Measurements from ENCODE around the gene RARA.

GRCh38 chr17:40321524-40321929 lies 12.5 kb downstream of the RARA start:
- TF ChIP-seq, protein P1, sequence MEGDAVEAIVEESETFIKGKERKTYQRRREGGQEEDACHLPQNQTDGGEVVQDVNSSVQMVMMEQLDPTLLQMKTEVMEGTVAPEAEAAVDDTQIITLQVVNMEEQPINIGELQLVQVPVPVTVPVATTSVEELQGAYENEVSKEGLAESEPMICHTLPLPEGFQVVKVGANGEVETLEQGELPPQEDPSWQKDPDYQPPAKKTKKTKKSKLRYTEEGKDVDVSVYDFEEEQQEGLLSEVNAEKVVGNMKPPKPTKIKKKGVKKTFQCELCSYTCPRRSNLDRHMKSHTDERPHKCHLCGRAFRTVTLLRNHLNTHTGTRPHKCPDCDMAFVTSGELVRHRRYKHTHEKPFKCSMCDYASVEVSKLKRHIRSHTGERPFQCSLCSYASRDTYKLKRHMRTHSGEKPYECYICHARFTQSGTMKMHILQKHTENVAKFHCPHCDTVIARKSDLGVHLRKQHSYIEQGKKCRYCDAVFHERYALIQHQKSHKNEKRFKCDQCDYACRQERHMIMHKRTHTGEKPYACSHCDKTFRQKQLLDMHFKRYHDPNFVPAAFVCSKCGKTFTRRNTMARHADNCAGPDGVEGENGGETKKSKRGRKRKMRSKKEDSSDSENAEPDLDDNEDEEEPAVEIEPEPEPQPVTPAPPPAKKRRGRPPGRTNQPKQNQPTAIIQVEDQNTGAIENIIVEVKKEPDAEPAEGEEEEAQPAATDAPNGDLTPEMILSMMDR (conservative IDR thresholded peaks at IDR 0.05; ENCODE audit: low read depth in 2 of 2), result no peak
- TF ChIP-seq EZH2 (IDR thresholded peaks at IDR 0.05; ENCODE audit: low read depth, unreplicated experiment) (no peak), EZH2phosphoT487 (IDR thresholded peaks at IDR 0.05; ENCODE audit: unreplicated experiment) (no peak), ZNF114 (CRISPR knock-in tag; IDR thresholded peaks at IDR 0.05) (no peak), JUNB (IDR thresholded peaks at IDR 0.05; ENCODE audit: unreplicated experiment) (no peak), POLR2AphosphoS5 (IDR thresholded peaks at IDR 0.05; ENCODE audit: low read depth) (no peak), CREB1 (CRISPR knock-in tag; IDR thresholded peaks at IDR 0.05; ENCODE audit: low read depth) (no peak), STAT1 (IDR thresholded peaks at IDR 0.05; ENCODE audit: unreplicated experiment) (no peak), ZNF331 (CRISPR knock-in tag; IDR thresholded peaks at IDR 0.05; ENCODE audit: low read depth) (no peak)
- TF ChIP-seq, protein P2, sequence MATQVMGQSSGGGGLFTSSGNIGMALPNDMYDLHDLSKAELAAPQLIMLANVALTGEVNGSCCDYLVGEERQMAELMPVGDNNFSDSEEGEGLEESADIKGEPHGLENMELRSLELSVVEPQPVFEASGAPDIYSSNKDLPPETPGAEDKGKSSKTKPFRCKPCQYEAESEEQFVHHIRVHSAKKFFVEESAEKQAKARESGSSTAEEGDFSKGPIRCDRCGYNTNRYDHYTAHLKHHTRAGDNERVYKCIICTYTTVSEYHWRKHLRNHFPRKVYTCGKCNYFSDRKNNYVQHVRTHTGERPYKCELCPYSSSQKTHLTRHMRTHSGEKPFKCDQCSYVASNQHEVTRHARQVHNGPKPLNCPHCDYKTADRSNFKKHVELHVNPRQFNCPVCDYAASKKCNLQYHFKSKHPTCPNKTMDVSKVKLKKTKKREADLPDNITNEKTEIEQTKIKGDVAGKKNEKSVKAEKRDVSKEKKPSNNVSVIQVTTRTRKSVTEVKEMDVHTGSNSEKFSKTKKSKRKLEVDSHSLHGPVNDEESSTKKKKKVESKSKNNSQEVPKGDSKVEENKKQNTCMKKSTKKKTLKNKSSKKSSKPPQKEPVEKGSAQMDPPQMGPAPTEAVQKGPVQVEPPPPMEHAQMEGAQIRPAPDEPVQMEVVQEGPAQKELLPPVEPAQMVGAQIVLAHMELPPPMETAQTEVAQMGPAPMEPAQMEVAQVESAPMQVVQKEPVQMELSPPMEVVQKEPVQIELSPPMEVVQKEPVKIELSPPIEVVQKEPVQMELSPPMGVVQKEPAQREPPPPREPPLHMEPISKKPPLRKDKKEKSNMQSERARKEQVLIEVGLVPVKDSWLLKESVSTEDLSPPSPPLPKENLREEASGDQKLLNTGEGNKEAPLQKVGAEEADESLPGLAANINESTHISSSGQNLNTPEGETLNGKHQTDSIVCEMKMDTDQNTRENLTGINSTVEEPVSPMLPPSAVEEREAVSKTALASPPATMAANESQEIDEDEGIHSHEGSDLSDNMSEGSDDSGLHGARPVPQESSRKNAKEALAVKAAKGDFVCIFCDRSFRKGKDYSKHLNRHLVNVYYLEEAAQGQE (IDR thresholded peaks at IDR 0.05; ENCODE audit: unreplicated experiment), result no peak
- TF ChIP-seq, protein P3, sequence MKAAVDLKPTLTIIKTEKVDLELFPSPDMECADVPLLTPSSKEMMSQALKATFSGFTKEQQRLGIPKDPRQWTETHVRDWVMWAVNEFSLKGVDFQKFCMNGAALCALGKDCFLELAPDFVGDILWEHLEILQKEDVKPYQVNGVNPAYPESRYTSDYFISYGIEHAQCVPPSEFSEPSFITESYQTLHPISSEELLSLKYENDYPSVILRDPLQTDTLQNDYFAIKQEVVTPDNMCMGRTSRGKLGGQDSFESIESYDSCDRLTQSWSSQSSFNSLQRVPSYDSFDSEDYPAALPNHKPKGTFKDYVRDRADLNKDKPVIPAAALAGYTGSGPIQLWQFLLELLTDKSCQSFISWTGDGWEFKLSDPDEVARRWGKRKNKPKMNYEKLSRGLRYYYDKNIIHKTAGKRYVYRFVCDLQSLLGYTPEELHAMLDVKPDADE (IDR thresholded peaks at IDR 0.05), result no peak
